SK-N-SH (cell line): Measurements from ENCODE around the gene SENP8. TPM values are rescaled to one million over a fixed set of nuclear protein-coding genes. Genes with fewer than 3 reads are reported as not detected.

Source experiments
- CTCF ChIA-PET: fragments of 300-600, 350-600 bp; formaldehyde crosslinking; extraction: SDS; loops from one replicate; lab custom pipeline; 2021; lab: Yijun Ruan, JAX
- POLR2A ChIA-PET: fragments of 350-600 bp; sonication (Branson Sonifier 250); formaldehyde crosslinking; extraction: SDS; loops from one replicate; lab custom pipeline; 2020; ENCODE audit warnings: antibody characterized with exemption, inconsistent platforms; lab: Yijun Ruan, JAX
- DNase-seq: peaks from one replicate; pipeline ENCODE4 v3.0.0; 2012
- H2AFZ ChIP-seq: fragments of 200-600 bp; sonication (generic); 2 replicates; pipeline ENCODE4 v1.8.1; 2016; ENCODE audit warnings: antibody characterized with exemption, mild to moderate bottlenecking, low read depth
- H3F3A ChIP-seq: fragments of 200-600 bp; sonication (generic); replicated peaks from 2 replicates; pipeline ENCODE3; 2016; ENCODE audit warnings: antibody characterized with exemption, mild to moderate bottlenecking; ENCODE audit not compliant: insufficient read depth
- H3K27ac ChIP-seq, 2 experiments: fragments of 200-500 bp in 1 of 2; fragments of 200-600 bp in 1 of 2; sonication (Bioruptor generic) in 1 of 2; sonication (generic), shearing (Covaris generic) in 1 of 2; 2 replicates each; pipeline versions ENCODE4 v1.5.1 to v1.6.1; 2014 to 2016; ENCODE audit warnings: low read depth in 2 of 2, inconsistent platforms in 1 of 2, low read length in 1 of 2, mild to moderate bottlenecking in 1 of 2, mixed read lengths in 1 of 2
- H3K27me3 ChIP-seq: fragments of 200-600 bp; sonication (generic), shearing (Covaris generic); 2 replicates; pipeline ENCODE4 v1.6.1; 2016; ENCODE audit warnings: mixed run types; ENCODE audit not compliant: insufficient read depth
- H3K36me3 ChIP-seq, 2 experiments: fragments of 200-500 bp in 1 of 2; fragments of 200-600 bp in 1 of 2; sonication (Bioruptor generic) in 1 of 2; sonication (generic) in 1 of 2; replicated peaks in 1 of 2; 2 replicates each; pipeline versions ENCODE3 to v1.5.1; 2014 to 2016; ENCODE audit warnings: low read length in 1 of 2, mild to moderate bottlenecking in 1 of 2; ENCODE audit not compliant: insufficient read depth in 2 of 2, control insufficient read depth in 1 of 2
- H3K4me1 ChIP-seq, 2 experiments: fragments of 200-500 bp in 1 of 2; fragments of 200-600 bp in 1 of 2; sonication (Bioruptor generic) in 1 of 2; sonication (generic), shearing (Covaris generic) in 1 of 2; 2 replicates each; pipeline versions ENCODE4 v1.5.1 to v1.6.1; 2014 to 2016; ENCODE audit warnings: low read depth in 1 of 2, low read length in 1 of 2, mixed run types in 1 of 2; ENCODE audit not compliant: insufficient read depth in 2 of 2, control insufficient read depth in 1 of 2
- H3K4me2 ChIP-seq: fragments of 200-600 bp; sonication (generic), shearing (Covaris generic); 2 replicates; pipeline ENCODE4 v1.6.1; 2017; ENCODE audit warnings: mixed run types
- H3K4me3 ChIP-seq, 2 experiments: fragments of 200-500 bp in 1 of 2; fragments of 200-600 bp in 1 of 2; sonication (Bioruptor generic) in 1 of 2; sonication (generic), shearing (Covaris generic) in 1 of 2; 2 replicates each; pipeline versions ENCODE4 v1.5.1 to v1.8.1; 2014 to 2016; ENCODE audit warnings: low read depth in 2 of 2, inconsistent platforms in 1 of 2, low read length in 1 of 2, mild to moderate bottlenecking in 1 of 2, mixed read lengths in 1 of 2, moderate library complexity in 1 of 2
- H3K79me2 ChIP-seq: fragments of 200-600 bp; sonication (generic); 2 replicates; pipeline ENCODE4 v1.8.1; 2017; ENCODE audit warnings: mild to moderate bottlenecking; ENCODE audit not compliant: insufficient read depth
- H3K9ac ChIP-seq: fragments of 200-600 bp; sonication (generic); 2 replicates; pipeline ENCODE4 v1.6.1; 2017; ENCODE audit warnings: mixed run types
- H3K9me2 ChIP-seq: fragments of 200-600 bp; sonication (generic); 2 replicates; pipeline ENCODE4 v1.6.1; 2017; ENCODE audit warnings: mixed run types
- H3K9me3 ChIP-seq: fragments of 200-600 bp; sonication (generic); 2 replicates; pipeline ENCODE4 v1.6.1; 2017; ENCODE audit warnings: mixed run types, mild to moderate bottlenecking, moderate library complexity
- H4K20me1 ChIP-seq: fragments of 200-600 bp; sonication (generic); 2 replicates; pipeline ENCODE4 v1.6.1; 2017; ENCODE audit warnings: mild to moderate bottlenecking, mixed run types; ENCODE audit not compliant: insufficient read depth
- CHD2 ChIP-seq: fragments of 150-350 bp; IDR thresholded peaks from 2 replicates; pipeline ENCODE4 v1.6.1; 2018; ENCODE audit warnings: low read length; ENCODE audit not compliant: partially characterized antibody
- ELF1 ChIP-seq: IDR thresholded peaks from 2 replicates; pipeline ENCODE4 v1.4.0; 2012
- EP300 ChIP-seq, 2 experiments: IDR thresholded peaks; 2 replicates each; pipeline versions ENCODE4 v1.4.0 to v1.6.1; 2012; ENCODE audit warnings: borderline replicate concordance in 1 of 2, low read depth in 1 of 2, low read length in 1 of 2
- EZH2phosphoT487 ChIP-seq: fragments of 200-600 bp; sonication (generic); IDR thresholded peaks from 2 replicates; pipeline ENCODE4 v1.6.1; 2017; ENCODE audit warnings: low read depth, mixed run types, mild to moderate bottlenecking, antibody characterized with exemption, moderate library complexity, borderline replicate concordance
- MXI1 ChIP-seq: IDR thresholded peaks from 2 replicates; pipeline ENCODE4 v1.6.1; 2012; ENCODE audit warnings: mild to moderate bottlenecking, low read depth, low read length, improper control_type of control experiment
- NFIC ChIP-seq: IDR thresholded peaks from 2 replicates; pipeline ENCODE4 v1.4.0; 2012; ENCODE audit warnings: borderline replicate concordance
- RXRA ChIP-seq: IDR thresholded peaks from 2 replicates; pipeline ENCODE4 v1.4.0; 2012; ENCODE audit warnings: low read depth, mild to moderate bottlenecking, borderline replicate concordance
- SMC3 ChIP-seq: IDR thresholded peaks from 2 replicates; pipeline ENCODE4 v1.6.1; 2012; ENCODE audit warnings: low read depth, low read length, improper control_type of control experiment
- TAF1 ChIP-seq: IDR thresholded peaks from 2 replicates; pipeline ENCODE4 v1.6.1; 2012; ENCODE audit warnings: low read depth, mild to moderate bottlenecking, low read length, moderate library complexity, borderline replicate concordance
- TCF12 ChIP-seq: IDR thresholded peaks from 2 replicates; pipeline ENCODE4 v1.4.0; 2012
- TEAD4 ChIP-seq: IDR thresholded peaks from 2 replicates; pipeline ENCODE4 v1.4.0; 2012; ENCODE audit warnings: mild to moderate bottlenecking, borderline replicate concordance; ENCODE audit not compliant: insufficient read depth
- WGBS: methylation state at CpG from one replicate; pipeline ENCODE4 v1.1.6; 2017; ENCODE audit warnings: low lambda C conversion rate; 5-methylcytosine and 5-hydroxymethylcytosine counted together
- polyA plus RNA-seq, 3 experiments: library from polyadenylated mRNA; depleted of rRNA; stranded (reverse); fragments of >200 nt; gene quantifications; 2 replicates each; pipeline ENCODE4 v1.2.3, GENCODE V29; 2012
- TF ChIP-seq, protein P1 (sequence below): fragments of 150-350 bp; IDR thresholded peaks from 2 replicates; pipeline ENCODE4 v1.6.1; 2017; ENCODE audit warnings: antibody characterized with exemption, low read length, low read depth, borderline replicate concordance
- TF ChIP-seq, protein P2 (sequence below): IDR thresholded peaks from 2 replicates; pipeline ENCODE4 v1.4.0; 2012; ENCODE audit warnings: low read depth, borderline replicate concordance
- TF ChIP-seq, protein P3 (sequence below): fragments of 200-600 bp; sonication (generic); IDR thresholded peaks from 2 replicates; pipeline ENCODE4 v1.6.1; 2017; ENCODE audit warnings: antibody characterized with exemption, mild to moderate bottlenecking, moderate library complexity
- TF ChIP-seq, protein P4 (sequence below): IDR thresholded peaks from 2 replicates; pipeline ENCODE4 v1.4.0; 2012; ENCODE audit warnings: low read depth, borderline replicate concordance

SENP8 gene
- polyA plus RNA-seq, 1 of the 3 experiments (the other 2 are of a cell fraction) = 1.4 TPM

DNA sequence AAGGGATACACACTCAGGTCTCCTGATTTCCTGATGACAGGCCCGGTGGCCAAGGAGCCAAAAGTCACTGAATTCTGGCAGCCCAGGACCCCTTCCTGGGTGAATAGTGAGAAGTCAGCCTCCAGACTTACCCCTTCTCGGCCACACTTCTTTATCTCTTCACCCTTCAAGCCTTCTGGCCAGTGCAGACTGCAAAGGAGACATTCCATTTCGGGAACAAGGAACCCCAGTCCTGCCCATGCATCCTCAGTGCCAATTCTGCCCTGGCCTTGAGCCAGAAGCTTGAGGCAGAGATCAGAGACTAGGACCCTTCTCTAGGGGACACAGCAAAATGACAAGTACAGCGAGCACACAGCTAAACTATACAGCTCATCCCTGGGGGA lies 50.6 kb downstream of the SENP8 start:
- CTCF ChIA-PET = interaction anchor here (1.8 to 3.5 kb wide), 2 partner anchors 12 to 425 kb away, joined by 4 to 23 read pairs; no protein-coding TSS in a partner anchor

More for the DNA sequence above, 50.6 kb downstream of the SENP8 start:
- Histone ChIP-seq H3K4me2 (no peak overlapping the region), H3K9me3 (no peaks in the 10 kb centered on the region), H3K4me3 (no peak overlapping the region), H3K79me2 (no peaks in the 10 kb centered on the region), H3K27ac (no peak overlapping the region), H2AFZ (no peak overlapping the region), H3K36me3 (no peaks in the 10 kb centered on the region), H3K4me1 (peaks cover 0 to 6% of the 10 kb centered on the region in 2 experiments; a peak in 1 of 4 replicates)
- 73% methylated on average over 2 of the region's 4 CpGs for WGBS
- POLR2A ChIA-PET = no interaction called here
- TF ChIP-seq CHD2 (no peak), ELF1 (no peak), EZH2phosphoT487 (no peak), TEAD4 (no peak), RXRA (no peak), EP300 (IDR thresholded peaks at IDR 0.05; ENCODE audit: borderline replicate concordance in 1 of 2, low read depth in 1 of 2, low read length in 1 of 2) (no peak), NFIC (no peak), TCF12 (no peak), SMC3 (no peak), TAF1 (no peak), MXI1 (no peak)
- TF ChIP-seq, protein P1, sequence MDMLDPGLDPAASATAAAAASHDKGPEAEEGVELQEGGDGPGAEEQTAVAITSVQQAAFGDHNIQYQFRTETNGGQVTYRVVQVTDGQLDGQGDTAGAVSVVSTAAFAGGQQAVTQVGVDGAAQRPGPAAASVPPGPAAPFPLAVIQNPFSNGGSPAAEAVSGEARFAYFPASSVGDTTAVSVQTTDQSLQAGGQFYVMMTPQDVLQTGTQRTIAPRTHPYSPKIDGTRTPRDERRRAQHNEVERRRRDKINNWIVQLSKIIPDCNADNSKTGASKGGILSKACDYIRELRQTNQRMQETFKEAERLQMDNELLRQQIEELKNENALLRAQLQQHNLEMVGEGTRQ = no peak
- TF ChIP-seq, protein P2, sequence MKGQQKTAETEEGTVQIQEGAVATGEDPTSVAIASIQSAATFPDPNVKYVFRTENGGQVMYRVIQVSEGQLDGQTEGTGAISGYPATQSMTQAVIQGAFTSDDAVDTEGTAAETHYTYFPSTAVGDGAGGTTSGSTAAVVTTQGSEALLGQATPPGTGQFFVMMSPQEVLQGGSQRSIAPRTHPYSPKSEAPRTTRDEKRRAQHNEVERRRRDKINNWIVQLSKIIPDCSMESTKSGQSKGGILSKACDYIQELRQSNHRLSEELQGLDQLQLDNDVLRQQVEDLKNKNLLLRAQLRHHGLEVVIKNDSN = no peak
- TF ChIP-seq, protein P3, sequence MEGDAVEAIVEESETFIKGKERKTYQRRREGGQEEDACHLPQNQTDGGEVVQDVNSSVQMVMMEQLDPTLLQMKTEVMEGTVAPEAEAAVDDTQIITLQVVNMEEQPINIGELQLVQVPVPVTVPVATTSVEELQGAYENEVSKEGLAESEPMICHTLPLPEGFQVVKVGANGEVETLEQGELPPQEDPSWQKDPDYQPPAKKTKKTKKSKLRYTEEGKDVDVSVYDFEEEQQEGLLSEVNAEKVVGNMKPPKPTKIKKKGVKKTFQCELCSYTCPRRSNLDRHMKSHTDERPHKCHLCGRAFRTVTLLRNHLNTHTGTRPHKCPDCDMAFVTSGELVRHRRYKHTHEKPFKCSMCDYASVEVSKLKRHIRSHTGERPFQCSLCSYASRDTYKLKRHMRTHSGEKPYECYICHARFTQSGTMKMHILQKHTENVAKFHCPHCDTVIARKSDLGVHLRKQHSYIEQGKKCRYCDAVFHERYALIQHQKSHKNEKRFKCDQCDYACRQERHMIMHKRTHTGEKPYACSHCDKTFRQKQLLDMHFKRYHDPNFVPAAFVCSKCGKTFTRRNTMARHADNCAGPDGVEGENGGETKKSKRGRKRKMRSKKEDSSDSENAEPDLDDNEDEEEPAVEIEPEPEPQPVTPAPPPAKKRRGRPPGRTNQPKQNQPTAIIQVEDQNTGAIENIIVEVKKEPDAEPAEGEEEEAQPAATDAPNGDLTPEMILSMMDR = no peak
- TF ChIP-seq, protein P4, sequence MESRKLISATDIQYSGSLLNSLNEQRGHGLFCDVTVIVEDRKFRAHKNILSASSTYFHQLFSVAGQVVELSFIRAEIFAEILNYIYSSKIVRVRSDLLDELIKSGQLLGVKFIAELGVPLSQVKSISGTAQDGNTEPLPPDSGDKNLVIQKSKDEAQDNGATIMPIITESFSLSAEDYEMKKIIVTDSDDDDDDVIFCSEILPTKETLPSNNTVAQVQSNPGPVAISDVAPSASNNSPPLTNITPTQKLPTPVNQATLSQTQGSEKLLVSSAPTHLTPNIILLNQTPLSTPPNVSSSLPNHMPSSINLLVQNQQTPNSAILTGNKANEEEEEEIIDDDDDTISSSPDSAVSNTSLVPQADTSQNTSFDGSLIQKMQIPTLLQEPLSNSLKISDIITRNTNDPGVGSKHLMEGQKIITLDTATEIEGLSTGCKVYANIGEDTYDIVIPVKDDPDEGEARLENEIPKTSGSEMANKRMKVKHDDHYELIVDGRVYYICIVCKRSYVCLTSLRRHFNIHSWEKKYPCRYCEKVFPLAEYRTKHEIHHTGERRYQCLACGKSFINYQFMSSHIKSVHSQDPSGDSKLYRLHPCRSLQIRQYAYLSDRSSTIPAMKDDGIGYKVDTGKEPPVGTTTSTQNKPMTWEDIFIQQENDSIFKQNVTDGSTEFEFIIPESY = no peak
- TF ChIP-seq, all 33 proteins: peak for 0
- no peaks in the 10 kb centered on the region for H4K20me1 ChIP-seq
- no peak overlapping the region for H3K9ac ChIP-seq
- no peak for DNase-seq
- no peaks in the 10 kb centered on the region for H3F3A ChIP-seq
- H3K27me3 ChIP-seq = no peaks in the 10 kb centered on the region
- no peaks in the 10 kb centered on the region for H3K9me2 ChIP-seq
